Stimulated activated memory B cell treated with anti-CD40 and anti-IgM and Interleukin-4, amounts not matched to agents 10 μg/mL and 1 μg/mL and 100 μg/mL, for 72 hours (primary cell): ENCODE data around the gene DIPK2A.

ENCODE experiments used
- ATAC-seq: fragments of 150-1000 bp; cut with Tn5 transposase; 2 replicates; pipeline ENCODE4 v1.10.0; 2021
- H3K27ac Mint-ChIP-seq: one replicate; pipeline ENCODE4 v1.8.0; 2022; ENCODE audit warnings: mild to moderate bottlenecking, mixed read lengths
- H3K27me3 Mint-ChIP-seq: one replicate; pipeline ENCODE4 v1.8.0; 2022; ENCODE audit warnings: mixed read lengths
- H3K36me3 Mint-ChIP-seq: one replicate; pipeline ENCODE4 v1.8.0; 2022; ENCODE audit warnings: mixed read lengths
- H3K4me1 Mint-ChIP-seq: one replicate; pipeline ENCODE4 v1.8.0; 2022; ENCODE audit warnings: mixed read lengths
- H3K4me3 Mint-ChIP-seq: one replicate; pipeline ENCODE4 v1.8.0; 2022; ENCODE audit warnings: mild to moderate bottlenecking, moderate library complexity, mixed read lengths
- H3K9me3 Mint-ChIP-seq: one replicate; pipeline ENCODE4 v1.8.0; 2022; ENCODE audit warnings: mixed read lengths

DIPK2A gene, protein sequence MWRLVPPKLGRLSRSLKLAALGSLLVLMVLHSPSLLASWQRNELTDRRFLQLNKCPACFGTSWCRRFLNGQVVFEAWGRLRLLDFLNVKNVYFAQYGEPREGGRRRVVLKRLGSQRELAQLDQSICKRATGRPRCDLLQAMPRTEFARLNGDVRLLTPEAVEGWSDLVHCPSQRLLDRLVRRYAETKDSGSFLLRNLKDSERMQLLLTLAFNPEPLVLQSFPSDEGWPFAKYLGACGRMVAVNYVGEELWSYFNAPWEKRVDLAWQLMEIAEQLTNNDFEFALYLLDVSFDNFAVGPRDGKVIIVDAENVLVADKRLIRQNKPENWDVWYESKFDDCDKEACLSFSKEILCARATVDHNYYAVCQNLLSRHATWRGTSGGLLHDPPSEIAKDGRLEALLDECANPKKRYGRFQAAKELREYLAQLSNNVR

DNA sequence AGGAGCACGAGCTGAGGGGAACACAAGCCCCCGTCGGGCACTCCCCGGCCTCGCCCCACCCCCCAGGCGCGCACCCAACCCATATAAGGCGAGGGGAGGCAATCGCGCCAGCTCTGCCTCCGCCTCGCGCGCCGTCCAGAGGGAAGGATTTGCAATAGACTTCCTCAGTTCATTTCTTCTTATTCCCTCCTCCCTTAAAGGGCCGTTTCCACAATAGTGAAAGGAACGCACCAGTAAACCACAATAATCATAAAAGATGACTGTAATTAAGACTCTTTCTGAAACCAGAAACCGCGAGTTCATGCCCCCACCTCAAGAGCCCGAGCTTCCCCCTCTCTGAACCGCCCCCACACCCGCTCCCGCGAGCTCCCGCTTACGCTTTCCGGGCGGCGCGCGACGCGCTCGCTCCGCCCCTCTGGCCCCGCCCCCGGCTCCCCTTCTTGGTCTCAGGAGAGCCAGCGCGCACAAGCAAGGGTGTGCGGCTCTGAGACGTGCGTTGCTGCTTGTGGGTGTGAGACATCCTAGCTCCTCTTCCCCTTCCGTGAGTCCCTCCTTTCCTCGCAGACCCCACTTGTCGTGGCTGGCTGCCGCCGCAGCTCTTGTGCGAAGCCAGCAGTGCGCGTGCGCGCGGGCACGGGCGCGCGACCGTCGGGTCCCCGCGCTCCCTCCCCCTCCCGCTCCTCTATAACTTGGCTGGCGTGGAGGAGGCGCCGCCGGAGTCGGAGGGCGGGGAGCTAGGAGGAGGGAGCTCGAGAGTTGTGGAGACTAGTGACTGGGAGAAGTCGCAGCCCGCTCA is at the start of gene DIPK2A:
DIPK2A (plus strand) TSS at position 465 of the 796 bp plus-strand sequence. CDS start 510 bp downstream, outside the sequence.
- peak within 1 kb of the TSS; percentile 76 for H3K27ac Mint-ChIP-seq
- H3K4me1 Mint-ChIP-seq, result peaks cover 18% of the 10 kb centered on the region
- H3K4me3 Mint-ChIP-seq, result peak within 1 kb of the TSS; percentile 94
- no peaks in the 10 kb centered on the region for H3K9me3 Mint-ChIP-seq
- H3K27me3 Mint-ChIP-seq, result no peaks in the 10 kb centered on the region
- ATAC-seq, result peak; percentile 85
- no peaks in the 10 kb centered on the region for H3K36me3 Mint-ChIP-seq

DNA sequence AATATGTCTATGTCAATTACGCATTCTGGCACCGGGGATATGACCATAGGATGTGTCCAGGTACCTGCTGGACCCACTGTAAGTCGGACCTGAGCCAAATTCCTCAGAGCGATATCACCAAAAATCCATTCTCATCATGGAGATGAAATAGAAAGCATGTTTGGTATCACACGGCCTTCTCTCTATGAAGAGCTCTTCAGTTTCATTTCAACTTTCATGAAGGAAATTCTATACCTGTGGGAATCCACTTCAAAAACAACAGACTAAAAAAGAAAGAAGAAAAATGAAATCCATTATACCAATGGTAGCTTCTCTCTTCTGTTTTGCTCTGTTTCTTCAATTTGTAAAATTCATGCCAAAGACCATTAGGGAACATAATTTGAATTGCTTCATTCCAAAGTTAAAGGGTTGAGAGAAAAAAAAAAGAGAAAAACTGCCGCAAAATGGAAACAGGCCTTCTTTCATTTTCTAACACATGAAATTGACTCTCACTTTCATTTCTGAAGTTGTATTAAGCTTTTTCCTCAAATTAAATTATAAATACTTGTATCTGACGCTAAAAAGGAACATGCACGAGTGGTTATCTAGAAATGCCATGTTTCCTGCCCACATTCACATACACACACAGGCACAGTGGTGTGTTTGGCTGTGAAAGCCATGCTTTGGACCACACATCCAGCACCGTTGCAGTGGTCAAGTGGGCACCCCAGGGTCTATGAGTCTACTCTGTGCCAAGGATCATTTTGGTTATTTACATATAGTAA is 46.9 kb upstream of the DIPK2A start:
- peak overlapping the region; percentile 71 for H3K4me3 Mint-ChIP-seq
- peaks cover 5% of the 10 kb centered on the region for H3K36me3 Mint-ChIP-seq
- H3K9me3 Mint-ChIP-seq, result no peaks in the 10 kb centered on the region
- no peaks in the 10 kb centered on the region for H3K27me3 Mint-ChIP-seq
- peaks cover 63% of the 10 kb centered on the region for H3K4me1 Mint-ChIP-seq
- peak overlapping the region; percentile 81 for H3K27ac Mint-ChIP-seq
- peak; percentile 67 for ATAC-seq

DNA sequence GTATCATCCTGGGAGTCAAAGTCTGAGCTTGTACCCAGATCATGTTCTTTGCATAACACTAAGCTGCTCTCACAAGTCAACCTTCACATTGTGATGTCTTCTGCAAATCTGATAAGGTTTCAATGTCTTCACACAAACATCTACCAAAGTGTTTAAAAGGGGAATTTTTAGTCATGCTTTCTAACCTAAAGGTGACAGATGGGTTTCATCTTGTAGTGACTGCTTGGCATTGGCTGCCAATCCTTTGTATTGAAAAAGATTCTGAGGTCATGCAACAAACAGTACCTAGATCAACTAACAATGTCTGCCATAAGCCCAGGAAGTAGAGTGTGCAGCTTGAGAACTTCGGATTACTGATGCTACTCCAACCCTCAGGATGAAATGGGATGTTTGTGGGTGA is 43.6 kb upstream of the DIPK2A start:
- Mint-ChIP-seq H3K36me3 (peaks cover 5% of the 10 kb centered on the region), H3K4me3 (no peak overlapping the region), H3K27me3 (no peaks in the 10 kb centered on the region), H3K4me1 (peaks cover 39% of the 10 kb centered on the region), H3K27ac (no peak overlapping the region), H3K9me3 (no peaks in the 10 kb centered on the region)
- ATAC-seq, result no peak

DNA sequence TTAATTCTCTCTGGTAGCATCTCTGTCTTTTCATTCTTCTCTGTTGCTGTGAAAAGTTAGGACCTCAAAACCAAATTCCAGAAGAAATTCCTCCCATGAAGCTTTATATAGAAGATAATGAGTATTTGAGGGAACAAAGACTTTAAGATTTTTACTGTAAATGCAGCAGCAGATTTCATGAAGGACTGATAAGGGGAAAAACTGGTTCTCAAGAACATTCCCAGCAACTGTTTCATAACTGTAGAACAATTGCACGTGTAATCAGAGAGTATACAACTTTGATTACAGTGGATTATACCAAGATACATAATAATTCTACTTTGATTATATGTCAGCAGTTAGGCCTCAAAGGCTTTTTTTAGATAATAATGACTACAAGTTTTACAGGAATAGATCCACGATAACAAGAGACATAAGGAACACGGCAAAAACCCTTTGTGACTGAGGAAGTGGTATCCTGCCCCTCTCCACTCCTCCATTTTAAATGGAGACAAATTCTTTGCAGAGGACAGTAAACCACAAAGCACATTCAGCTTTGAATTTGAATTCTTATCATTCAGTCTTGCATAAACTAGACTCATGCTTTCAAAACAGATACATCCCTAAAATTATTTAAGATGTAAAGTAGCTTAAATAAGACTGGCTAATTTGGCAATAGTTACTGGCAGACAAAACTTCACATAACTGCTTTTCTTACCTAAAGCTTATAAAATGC is 42.9 kb upstream of the DIPK2A start:
- H3K9me3 Mint-ChIP-seq, result no peaks in the 10 kb centered on the region
- no peaks in the 10 kb centered on the region for H3K27me3 Mint-ChIP-seq
- H3K4me1 Mint-ChIP-seq, result peaks cover 36% of the 10 kb centered on the region
- ATAC-seq, result no peak
- peaks cover 5% of the 10 kb centered on the region for H3K36me3 Mint-ChIP-seq
- no peak overlapping the region for H3K27ac Mint-ChIP-seq
- no peak overlapping the region for H3K4me3 Mint-ChIP-seq

DNA sequence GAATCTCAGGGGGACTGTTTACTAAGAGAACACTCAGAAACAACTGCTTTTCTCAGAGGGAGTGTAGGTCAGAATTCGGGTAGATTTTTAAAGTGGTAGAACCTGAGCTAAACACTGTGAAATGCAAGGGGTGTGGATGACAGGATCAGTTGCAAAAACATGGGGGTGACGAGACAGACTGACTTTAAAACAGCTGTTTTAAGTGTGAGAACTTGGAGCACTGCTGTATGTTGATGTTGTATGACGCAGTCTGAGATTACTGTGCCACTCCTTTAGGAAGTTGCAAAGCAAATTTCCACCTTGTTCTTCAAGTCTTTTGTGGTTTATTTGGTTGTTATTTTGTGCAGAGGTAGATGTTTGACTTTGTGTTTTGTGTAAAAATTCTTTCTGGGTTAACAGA is 36.8 kb upstream of the DIPK2A start:
- H3K27ac Mint-ChIP-seq, result no peak overlapping the region
- H3K9me3 Mint-ChIP-seq, result no peaks in the 10 kb centered on the region
- no peaks in the 10 kb centered on the region for H3K4me1 Mint-ChIP-seq
- H3K27me3 Mint-ChIP-seq, result peaks cover 13% of the 10 kb centered on the region
- H3K36me3 Mint-ChIP-seq, result no peaks in the 10 kb centered on the region
- no peak for ATAC-seq
- H3K4me3 Mint-ChIP-seq, result no peak overlapping the region

DNA sequence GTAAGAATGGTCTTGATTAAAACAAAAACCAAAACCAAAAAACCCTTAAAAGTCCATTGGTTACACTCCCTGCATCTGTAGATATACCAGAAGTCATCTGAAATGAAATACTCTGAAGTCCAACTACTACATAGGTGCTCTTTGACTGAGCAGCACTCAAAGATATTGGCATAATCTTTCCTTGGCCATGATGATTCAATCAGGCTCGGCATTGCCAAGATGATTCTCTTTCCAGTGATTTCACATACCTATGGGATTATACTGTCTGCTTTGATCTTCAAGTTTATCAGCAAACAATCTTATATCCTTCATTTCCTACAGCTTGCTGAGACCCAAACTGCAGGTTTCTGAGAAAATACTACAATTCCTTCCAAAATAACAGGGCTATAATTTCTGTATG is 35.9 kb upstream of the DIPK2A start:
- Mint-ChIP-seq H3K4me3 (no peak overlapping the region), H3K36me3 (no peaks in the 10 kb centered on the region), H3K4me1 (no peaks in the 10 kb centered on the region), H3K9me3 (no peaks in the 10 kb centered on the region), H3K27me3 (peaks cover 13% of the 10 kb centered on the region), H3K27ac (no peak overlapping the region)
- ATAC-seq, result no peak

DNA sequence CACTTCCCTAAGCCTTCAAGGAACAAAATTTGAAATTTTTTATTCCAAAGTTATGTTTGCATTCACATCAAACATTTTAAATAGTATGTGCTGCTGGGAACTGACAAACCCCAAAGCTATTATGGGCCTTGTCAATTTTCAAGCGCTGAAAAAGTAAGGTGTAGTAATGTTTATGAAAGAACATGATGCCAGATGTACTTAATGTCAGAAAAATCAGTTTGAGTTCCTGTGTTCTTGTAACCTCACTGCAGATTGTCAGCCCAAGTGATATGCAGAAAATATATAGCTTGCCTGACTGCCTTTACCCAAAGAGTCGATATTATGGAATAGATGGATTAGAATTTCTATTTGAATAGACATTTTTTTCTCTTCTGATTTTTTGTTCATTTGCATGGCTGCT is 20.8 kb upstream of the DIPK2A start:
- no peak overlapping the region for H3K27ac Mint-ChIP-seq
- H3K4me3 Mint-ChIP-seq, result no peak overlapping the region
- H3K4me1 Mint-ChIP-seq, result no peaks in the 10 kb centered on the region
- no peak for ATAC-seq
- H3K36me3 Mint-ChIP-seq, result no peaks in the 10 kb centered on the region
- no peaks in the 10 kb centered on the region for H3K9me3 Mint-ChIP-seq
- no peaks in the 10 kb centered on the region for H3K27me3 Mint-ChIP-seq

DNA sequence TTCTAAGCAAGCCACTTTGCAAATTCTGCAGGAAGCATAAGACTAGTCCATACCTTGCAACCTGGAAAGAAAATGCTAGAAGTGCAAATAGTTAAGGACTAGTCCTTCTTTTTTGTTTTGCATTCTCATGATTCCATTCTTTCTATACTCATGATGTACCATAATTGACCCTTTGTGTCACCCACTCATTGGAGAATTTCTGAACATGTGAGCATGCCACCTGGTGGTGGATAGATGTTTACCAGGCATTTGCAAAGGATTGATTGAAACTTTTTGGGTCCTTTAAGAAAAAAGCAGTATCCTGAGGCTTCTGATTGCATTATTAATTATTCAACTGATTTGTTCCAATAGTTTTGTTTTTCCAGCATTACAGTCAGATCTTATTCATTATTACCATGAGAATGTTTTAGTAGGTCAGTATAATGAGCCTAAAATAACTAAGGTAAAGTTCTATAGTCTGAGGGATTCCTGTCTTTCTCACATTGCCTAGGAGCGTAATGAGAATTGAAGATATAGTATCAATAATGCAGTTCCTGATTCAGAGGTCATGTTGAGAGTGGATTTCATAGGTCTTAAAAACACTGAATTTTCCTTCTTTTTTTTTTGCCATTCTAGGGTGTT is 20.2 kb upstream of the DIPK2A start:
- ATAC-seq, result no peak
- H3K27me3 Mint-ChIP-seq, result no peaks in the 10 kb centered on the region
- H3K36me3 Mint-ChIP-seq, result no peaks in the 10 kb centered on the region
- no peak overlapping the region for H3K27ac Mint-ChIP-seq
- no peaks in the 10 kb centered on the region for H3K9me3 Mint-ChIP-seq
- H3K4me3 Mint-ChIP-seq, result no peak overlapping the region
- H3K4me1 Mint-ChIP-seq, result no peaks in the 10 kb centered on the region

DNA sequence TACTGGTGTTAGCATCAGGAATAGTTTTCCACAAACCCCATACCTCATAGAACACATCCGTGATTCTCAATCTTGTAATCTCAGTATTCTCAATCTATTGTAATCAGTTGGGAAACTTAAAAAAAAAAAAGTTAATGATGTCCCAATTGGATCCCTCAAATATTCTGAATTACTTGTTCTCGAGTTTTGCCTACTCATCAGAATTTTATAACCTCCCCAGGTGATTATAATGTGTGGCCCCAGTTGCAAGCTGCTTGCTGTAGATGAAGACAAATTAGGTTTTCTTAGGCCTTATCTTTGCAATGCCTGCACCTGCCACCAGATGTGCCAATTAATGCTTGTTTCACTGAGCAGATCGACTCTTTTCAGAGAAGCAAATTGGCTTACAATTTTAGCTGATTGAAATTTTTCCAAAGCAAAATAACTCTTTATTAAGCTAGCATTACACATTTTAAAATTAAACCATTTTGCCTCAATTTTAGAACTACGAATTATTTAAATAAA is 19.0 kb upstream of the DIPK2A start:
- ATAC-seq, result no peak
- no peaks in the 10 kb centered on the region for H3K9me3 Mint-ChIP-seq
- no peak overlapping the region for H3K4me3 Mint-ChIP-seq
- H3K4me1 Mint-ChIP-seq, result no peaks in the 10 kb centered on the region
- H3K27me3 Mint-ChIP-seq, result no peaks in the 10 kb centered on the region
- H3K36me3 Mint-ChIP-seq, result no peaks in the 10 kb centered on the region
- no peak overlapping the region for H3K27ac Mint-ChIP-seq

DNA sequence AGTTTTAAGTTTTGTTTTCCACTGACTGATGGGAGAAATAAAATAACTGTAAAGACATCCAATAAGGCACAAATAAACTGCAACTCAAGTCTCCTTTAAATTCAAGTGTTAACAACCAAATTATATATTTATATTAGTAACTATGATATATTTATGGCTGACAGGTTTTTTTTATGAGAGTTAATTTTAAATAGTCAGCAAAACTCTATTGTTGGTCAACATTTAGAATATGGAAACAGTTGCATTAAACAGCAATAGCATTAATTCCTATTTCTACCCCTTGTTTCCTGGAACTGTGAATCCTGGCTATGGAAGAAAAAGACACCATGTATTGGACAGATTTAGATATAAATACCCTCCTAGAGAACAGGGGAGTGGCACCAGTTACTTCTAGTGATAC is 16.5 kb upstream of the DIPK2A start:
- H3K4me1 Mint-ChIP-seq, result no peaks in the 10 kb centered on the region
- ATAC-seq, result no peak
- no peak overlapping the region for H3K4me3 Mint-ChIP-seq
- peaks cover 13% of the 10 kb centered on the region for H3K9me3 Mint-ChIP-seq
- H3K27me3 Mint-ChIP-seq, result peaks cover 13% of the 10 kb centered on the region
- H3K27ac Mint-ChIP-seq, result no peak overlapping the region
- H3K36me3 Mint-ChIP-seq, result peaks cover 11% of the 10 kb centered on the region

DNA sequence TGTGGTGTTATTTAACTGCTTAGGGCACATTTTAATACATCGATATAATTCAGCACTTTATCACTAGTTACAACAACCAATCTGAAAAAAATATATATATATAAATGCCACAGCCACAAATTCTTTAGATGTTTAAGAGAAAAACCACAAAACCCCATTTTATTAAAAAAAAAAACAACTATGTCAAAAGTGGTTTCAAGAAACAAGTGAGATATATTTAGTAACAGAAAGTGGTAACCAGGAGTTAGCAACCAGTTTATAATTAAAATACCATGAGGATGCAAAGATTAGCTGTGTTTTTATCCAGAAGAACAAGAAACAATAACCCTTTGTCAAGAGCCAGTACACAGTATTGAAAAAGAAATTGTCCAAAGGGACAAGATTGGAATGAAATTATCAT is 14.8 kb upstream of the DIPK2A start:
- Mint-ChIP-seq H3K4me1 (no peaks in the 10 kb centered on the region), H3K27me3 (peaks cover 13% of the 10 kb centered on the region), H3K27ac (no peak overlapping the region), H3K4me3 (no peak overlapping the region), H3K9me3 (peaks cover 13% of the 10 kb centered on the region), H3K36me3 (peaks cover 11% of the 10 kb centered on the region)
- no peak for ATAC-seq

DNA sequence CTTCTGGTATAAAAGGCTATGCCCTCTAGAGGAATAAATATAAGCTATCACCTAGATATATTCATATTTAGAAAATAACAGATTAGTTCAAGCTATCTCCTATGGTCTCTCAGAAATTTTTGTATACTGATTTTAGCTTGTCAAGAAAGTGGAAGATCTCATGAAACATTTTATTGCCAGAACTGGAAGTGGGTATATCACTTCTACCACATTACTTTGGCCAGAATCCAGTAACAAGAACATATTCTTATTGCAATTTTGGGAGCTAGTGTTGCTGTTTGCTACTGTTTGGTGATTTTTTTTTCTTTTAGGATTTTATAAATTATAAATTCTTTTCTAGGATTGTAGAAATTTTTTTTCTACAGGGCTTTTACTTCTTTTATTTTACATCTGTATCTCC is 14.2 kb upstream of the DIPK2A start:
- H3K27me3 Mint-ChIP-seq, result peaks cover 13% of the 10 kb centered on the region
- ATAC-seq, result no peak
- no peaks in the 10 kb centered on the region for H3K4me1 Mint-ChIP-seq
- peaks cover 13% of the 10 kb centered on the region for H3K9me3 Mint-ChIP-seq
- no peak overlapping the region for H3K27ac Mint-ChIP-seq
- H3K4me3 Mint-ChIP-seq, result no peak overlapping the region
- H3K36me3 Mint-ChIP-seq, result peaks cover 11% of the 10 kb centered on the region

DNA sequence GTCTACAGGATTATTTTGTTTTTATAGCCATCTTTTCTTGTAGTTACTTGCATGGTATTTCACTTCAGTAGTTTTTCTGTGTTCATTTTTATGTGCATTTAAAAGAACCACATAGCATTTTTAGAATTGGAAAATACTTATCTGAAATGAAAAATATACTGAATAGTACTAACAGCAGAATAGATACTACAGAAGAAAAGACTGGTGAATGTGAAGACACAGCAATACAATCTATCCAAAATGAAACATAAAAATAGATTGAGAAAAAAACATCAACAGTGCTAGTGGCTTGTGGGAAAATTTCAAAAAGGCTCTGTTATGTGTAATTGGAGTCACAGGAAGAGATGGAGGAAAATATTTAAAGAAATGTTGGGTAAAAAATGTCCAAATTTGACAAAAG is 12.7 kb upstream of the DIPK2A start:
- H3K27me3 Mint-ChIP-seq, result peaks cover 13% of the 10 kb centered on the region
- H3K4me1 Mint-ChIP-seq, result no peaks in the 10 kb centered on the region
- H3K36me3 Mint-ChIP-seq, result peaks cover 11% of the 10 kb centered on the region
- H3K9me3 Mint-ChIP-seq, result peaks cover 13% of the 10 kb centered on the region
- no peak for ATAC-seq
- H3K4me3 Mint-ChIP-seq, result no peak overlapping the region
- no peak overlapping the region for H3K27ac Mint-ChIP-seq

DNA sequence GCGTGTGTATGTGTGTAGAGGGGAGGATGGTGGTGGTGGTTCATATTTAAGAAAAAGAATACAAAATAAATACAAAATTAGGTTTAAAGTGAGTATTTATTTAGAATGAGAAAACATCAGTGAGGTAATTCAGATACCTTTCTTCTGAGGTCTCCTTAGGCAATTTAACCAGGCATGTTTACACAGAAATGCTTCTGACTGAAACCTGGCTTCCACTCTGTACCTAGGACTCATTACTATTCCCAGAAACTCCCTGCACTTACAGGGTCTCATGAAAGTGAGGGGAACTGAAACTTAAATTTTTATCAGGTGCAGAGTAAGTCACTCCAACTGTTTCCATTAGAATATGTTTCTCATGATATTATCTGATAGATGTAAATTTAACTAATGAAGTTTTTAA is 10.3 kb upstream of the DIPK2A start:
- peaks cover 13% of the 10 kb centered on the region for H3K9me3 Mint-ChIP-seq
- no peak overlapping the region for H3K4me3 Mint-ChIP-seq
- no peak for ATAC-seq
- no peaks in the 10 kb centered on the region for H3K4me1 Mint-ChIP-seq
- peaks cover 11% of the 10 kb centered on the region for H3K36me3 Mint-ChIP-seq
- peaks cover 13% of the 10 kb centered on the region for H3K27me3 Mint-ChIP-seq
- no peak overlapping the region for H3K27ac Mint-ChIP-seq
